ENCODE measurements around the gene AGXT. TPM values are rescaled to one million over a fixed set of nuclear protein-coding genes. Genes with fewer than 3 reads are reported as not detected.
A peak's percentile ranks its signal among the peaks of the same experiment; 100 is the strongest.

AGXT gene
- total RNA-seq, 1 experiment from 2014 or later: 0.34 TPM

- intact Hi-C loops (cut with micrococcal nuclease): loop anchor here (5.0 kb wide), 1 partner anchor 73 kb away; no protein-coding TSS in a partner anchor
- Histone ChIP-seq H3K36me3 (ENCODE audit: control insufficient read depth in 1 of 2, insufficient read depth in 2 of 2, low read length in 2 of 2) (no peaks in the 10 kb centered on the region), H3K27ac (ENCODE audit: low read depth, low read length) (no peak overlapping the region), H2AFZ (ENCODE audit: low read depth, low read length, poor library complexity, severe bottlenecking) (no peak overlapping the region), H3K9me3 (ENCODE audit: control insufficient read depth in 1 of 2, insufficient read depth in 1 of 2, low read depth in 1 of 2, low read length in 2 of 2) (no peaks in the 10 kb centered on the region), H3K9me2 (ENCODE audit: insufficient read depth) (no peaks in the 10 kb centered on the region), H3K4me3 (replicated peaks in 1 of 2; ENCODE audit: low read depth in 1 of 2, low read length in 2 of 2) (no peak overlapping the region), H3K9ac (ENCODE audit: low read length) (no peak overlapping the region), H3K4me2 (ENCODE audit: low read length) (no peak overlapping the region), H3K79me2 (ENCODE audit: insufficient read depth, low read length) (no peaks in the 10 kb centered on the region), H4K20me1 (ENCODE audit: insufficient read depth) (no peaks in the 10 kb centered on the region), H3K4me1 (ENCODE audit: control insufficient read depth in 1 of 2, insufficient read depth in 2 of 2, low read length in 2 of 2) (peaks cover 0 to 12% of the 10 kb centered on the region in 2 experiments; a peak in 1 of 4 replicates), H3K27me3 (ENCODE audit: insufficient read depth, low read length) (peaks cover 4% of the 10 kb centered on the region; the same call in 1 of the 2 replicates)
- CTCF ChIA-PET: interaction anchor here (0.5 to 1.5 kb wide), 15 partner anchors 8 to 478 kb away, joined by 3 to 8 read pairs (median 3); partner anchors contain the start of genes CROCC2, MAB21L4 and PASK
- ATAC-seq: peak; percentile 78
- TF ChIP-seq CTCF (IDR thresholded peaks at IDR 0.05 in 2 of 3, conservative IDR thresholded peaks at IDR 0.05 in 1 of 3; ENCODE audit: borderline replicate concordance in 1 of 3, insufficient read depth in 1 of 3, low read depth in 2 of 3, low read length in 2 of 3) (peak; percentile 60 to 96 (median 95)), EZH2 (IDR thresholded peaks at IDR 0.05) (no peak), RAD21 (IDR thresholded peaks at IDR 0.05; ENCODE audit: low read depth) (peak; percentile 79), CBX3 (IDR thresholded peaks at IDR 0.05; ENCODE audit: low read depth) (no peak)
- DNase-seq (ENCODE audit: low read depth, low spot score): no peak
- POLR2A ChIA-PET: no interaction called here
- no TSS peak for BruUV-seq (replicated peaks)
- RAD21 ChIA-PET (ENCODE audit: low non-redundant PET in 1 of 2, low total read pairs in 2 of 2, uncharacterized antibody in 2 of 2, unreplicated experiment in 2 of 2): interaction anchor here (1.0 to 1.1 kb wide), 2 partner anchors 69 to 188 kb away, joined by 3 read pairs; partner anchors contain the start of gene MTERF4 (in 1 of the 2)
Measured at GRCh38 chr2:240913810-240914644, 45.4 kb downstream of the AGXT start.
